Amniotic epithelial cell (primary cell): ENCODE measurements around the gene PDP2.

Source experiments
- DNase-seq: peaks from one replicate; pipeline ENCODE4 v3.0.0-alpha.2; 2010; ENCODE audit warnings: low read depth

Gene PDP2

GRCh38 chr16:66935314-66936011 is 55.1 kb downstream of the PDP2 start, which contains the start of gene CES2:
CES2 (plus strand) TSS chr16:66935516; CDS start chr16:66935636, 120 bp downstream.
- no peak for DNase-seq

- no peak for DNase-seq
These were observed 56.1 kb downstream of the PDP2 start for GRCh38 chr16:66936462-66936861.

- no peak for DNase-seq
These were observed 56.7 kb downstream of the PDP2 start for GRCh38 chr16:66936889-66937554.

- DNase-seq, result no peak
These were observed 57.5 kb downstream of the PDP2 start for GRCh38 chr16:66937725-66938337.

GRCh38 chr16:66939366-66939765 is 59.1 kb downstream of the PDP2 start:
- DNase-seq, result no peak

GRCh38 chr16:66940236-66940635 is 59.9 kb downstream of the PDP2 start:
- DNase-seq, result no peak
